GM23338 (cell line): ENCODE results near the gene DMRT1. TPM values are rescaled to one million over a fixed set of nuclear protein-coding genes. Genes with fewer than 3 reads are reported as not detected.

Source experiments
- ATAC-seq: fragments of 200-7000 bp; cut with Tn5 transposase; 3 replicates; pipeline ENCODE4 v1.9.1; 2020
- DNase-seq: peaks from one replicate; pipeline ENCODE4 v3.0.0-alpha.2; 2015; ENCODE audit warnings: low spot score
- H2AFZ ChIP-seq: fragments of 200-600 bp; sonication (generic); 2 replicates; pipeline ENCODE4 v1.8.0; 2016; ENCODE audit warnings: antibody characterized with exemption, mild to moderate bottlenecking, moderate library complexity
- H3F3A ChIP-seq: fragments of 200-600 bp; sonication (generic); replicated peaks from 2 replicates; pipeline ENCODE4 v1.8.0; 2017; ENCODE audit warnings: antibody characterized with exemption, mixed run types, low read depth
- H3K27ac ChIP-seq: fragments of 200-600 bp; sonication (generic); 2 replicates; pipeline ENCODE4 v1.6.1; 2016; ENCODE audit warnings: low read depth
- H3K27me3 ChIP-seq: fragments of 200-600 bp; sonication (generic); 2 replicates; pipeline ENCODE4 v1.8.0; 2016; ENCODE audit warnings: mild to moderate bottlenecking, mixed run types, moderate library complexity; ENCODE audit not compliant: insufficient read depth
- H3K36me3 ChIP-seq: fragments of 200-600 bp; sonication (generic); 2 replicates; pipeline ENCODE4 v1.8.0; 2016; ENCODE audit warnings: mild to moderate bottlenecking; ENCODE audit not compliant: insufficient read depth
- H3K4me1 ChIP-seq: fragments of 200-600 bp; sonication (generic); 2 replicates; pipeline ENCODE4 v1.8.0; 2016; ENCODE audit warnings: mild to moderate bottlenecking, moderate library complexity; ENCODE audit not compliant: insufficient read depth
- H3K4me2 ChIP-seq: fragments of 200-600 bp; sonication (generic); 2 replicates; pipeline ENCODE4 v1.7.1; 2017; ENCODE audit warnings: mixed run types
- H3K4me3 ChIP-seq: fragments of 200-600 bp; sonication (generic); 2 replicates; pipeline ENCODE4 v1.6.1; 2016; ENCODE audit warnings: mixed run types
- H3K79me2 ChIP-seq: fragments of 200-600 bp; sonication (generic); replicated peaks from 2 replicates; pipeline ENCODE4 v1.8.0; 2017; ENCODE audit warnings: mild to moderate bottlenecking; ENCODE audit not compliant: insufficient read depth
- H3K9me2 ChIP-seq: fragments of 200-600 bp; sonication (generic); 2 replicates; pipeline ENCODE4 v1.8.0; 2017; ENCODE audit not compliant: insufficient read depth
- H4K20me1 ChIP-seq: fragments of 200-600 bp; sonication (generic); replicated peaks from 2 replicates; pipeline ENCODE4 v1.8.0; 2017; ENCODE audit warnings: mild to moderate bottlenecking; ENCODE audit not compliant: insufficient read depth
- H3K27ac Mint-ChIP-seq: 2 replicates; pipeline ENCODE4 v1.8.0; 2020; ENCODE audit warnings: inconsistent platforms, mild to moderate bottlenecking, moderate library complexity, mixed read lengths
- H3K27me3 Mint-ChIP-seq: 3 replicates; pipeline ENCODE4 v1.8.0; 2022; ENCODE audit warnings: low read depth, mild to moderate bottlenecking, moderate library complexity, mixed read lengths, inconsistent platforms; ENCODE audit not compliant: insufficient read depth, poor library complexity
- H3K36me3 Mint-ChIP-seq: 3 replicates; pipeline ENCODE4 v1.8.0; 2021; ENCODE audit warnings: low read depth, mild to moderate bottlenecking, inconsistent platforms, moderate library complexity, mixed read lengths
- H3K4me1 Mint-ChIP-seq: 3 replicates; pipeline ENCODE4 v1.8.0; 2020; ENCODE audit warnings: mild to moderate bottlenecking, inconsistent platforms, mixed read lengths
- H3K4me3 Mint-ChIP-seq: 3 replicates; pipeline ENCODE4 v1.8.0; 2021; ENCODE audit warnings: moderate library complexity, mild to moderate bottlenecking, inconsistent platforms, mixed read lengths
- H3K9me3 Mint-ChIP-seq: 3 replicates; pipeline ENCODE4 v1.8.0; 2020; ENCODE audit warnings: moderate library complexity, mild to moderate bottlenecking, inconsistent platforms, mixed read lengths
- CREB1 ChIP-seq: fragments of 250-450 bp; sonication (Bioruptor Pico); IDR thresholded peaks from 2 replicates; pipeline ENCODE4 v1.5.0; 2020; ENCODE audit warnings: low read depth, mild to moderate bottlenecking, moderate library complexity
- EZH2 ChIP-seq: fragments of 200-600 bp; sonication (generic); IDR thresholded peaks from one replicate; pipeline ENCODE4 v1.8.0; 2017; ENCODE audit warnings: antibody characterized with exemption, mild to moderate bottlenecking, low read depth; ENCODE audit not compliant: unreplicated experiment
- JUNB ChIP-seq: IDR thresholded peaks from one replicate; pipeline ENCODE4 v1.6.1; 2016; ENCODE audit warnings: antibody characterized with exemption; ENCODE audit not compliant: unreplicated experiment
- NANOG ChIP-seq: IDR thresholded peaks from 2 replicates; pipeline ENCODE4 v1.6.1; 2016; ENCODE audit warnings: antibody characterized with exemption, borderline replicate concordance
- POLR2AphosphoS5 ChIP-seq: IDR thresholded peaks from 2 replicates; pipeline ENCODE4 v1.6.1; 2016; ENCODE audit warnings: antibody characterized with exemption, low read depth
- STAT1 ChIP-seq: IDR thresholded peaks from one replicate; pipeline ENCODE4 v1.6.1; 2016; ENCODE audit warnings: antibody characterized with exemption; ENCODE audit not compliant: unreplicated experiment
- ZNF114 ChIP-seq: fragments of 250-450 bp; sonication (Bioruptor Pico); IDR thresholded peaks from 2 replicates; pipeline ENCODE4 v1.5.0; 2020; ENCODE audit warnings: mild to moderate bottlenecking, moderate library complexity
- ZNF331 ChIP-seq: fragments of 250-450 bp; sonication (Bioruptor Pico); IDR thresholded peaks from 2 replicates; pipeline ENCODE4 v1.5.0; 2020; ENCODE audit warnings: low read depth, mild to moderate bottlenecking, moderate library complexity
- polyA plus RNA-seq: library from polyadenylated mRNA; unstranded; fragments of >200 nt; fragmentation: Nextera tagmentation; extraction: Ambion mirVana; gene quantifications from 2 replicates; pipeline ENCODE4 v1.2.1, GENCODE V29; 2016
- total RNA-seq: library from RNA; depleted of rRNA; stranded (reverse); fragments of >200 nt; shearing (Covaris generic); gene quantifications from 2 replicates; pipeline ENCODE4 v1.2.3, GENCODE V29; 2014
- TF ChIP-seq, protein P1 (sequence below): fragments of 250-450 bp; sonication (Bioruptor Pico); IDR thresholded peaks from 2 replicates; pipeline ENCODE4 v1.5.0; 2020; ENCODE audit warnings: mild to moderate bottlenecking, moderate library complexity
- TF ChIP-seq, protein P2 (sequence below), 2 experiments: fragments of 200-600 bp in 1 of 2; sonication (generic) in 1 of 2; conservative IDR thresholded peaks; 2 replicates each; pipeline versions ENCODE4 v1.5.1 to v1.6.1; 2016 to 2017; ENCODE audit warnings: antibody characterized with exemption in 2 of 2, low read depth in 2 of 2, mild to moderate bottlenecking in 2 of 2, moderate library complexity in 1 of 2
- TF ChIP-seq, protein P3 (sequence below): IDR thresholded peaks from 2 replicates; pipeline ENCODE4 v1.6.1; 2016; ENCODE audit warnings: antibody characterized with exemption

DMRT1 gene
- total and polyA plus RNA-seq, 2 experiments from 2014 or later, result not detected

DNA sequence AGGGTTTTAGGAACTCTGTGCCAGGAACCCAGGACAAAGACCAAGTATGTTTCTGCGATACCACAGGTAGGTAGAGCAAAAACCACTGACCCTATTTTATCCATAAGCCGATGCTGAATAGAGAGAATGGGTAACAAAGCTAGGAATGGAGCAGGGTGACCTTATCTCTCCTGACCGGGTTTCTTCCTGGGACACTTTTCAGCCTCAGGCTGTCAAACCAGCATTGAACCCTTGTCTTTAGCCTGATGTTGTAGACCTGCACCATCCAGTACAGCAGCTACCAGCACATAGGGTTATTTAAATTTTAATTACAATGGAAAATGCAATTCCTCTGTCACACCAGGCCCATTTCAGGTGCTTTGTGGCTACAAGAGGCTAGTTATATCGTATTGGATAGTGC is 91.9 kb downstream of the DMRT1 start (continued):
- TF ChIP-seq, protein P1, sequence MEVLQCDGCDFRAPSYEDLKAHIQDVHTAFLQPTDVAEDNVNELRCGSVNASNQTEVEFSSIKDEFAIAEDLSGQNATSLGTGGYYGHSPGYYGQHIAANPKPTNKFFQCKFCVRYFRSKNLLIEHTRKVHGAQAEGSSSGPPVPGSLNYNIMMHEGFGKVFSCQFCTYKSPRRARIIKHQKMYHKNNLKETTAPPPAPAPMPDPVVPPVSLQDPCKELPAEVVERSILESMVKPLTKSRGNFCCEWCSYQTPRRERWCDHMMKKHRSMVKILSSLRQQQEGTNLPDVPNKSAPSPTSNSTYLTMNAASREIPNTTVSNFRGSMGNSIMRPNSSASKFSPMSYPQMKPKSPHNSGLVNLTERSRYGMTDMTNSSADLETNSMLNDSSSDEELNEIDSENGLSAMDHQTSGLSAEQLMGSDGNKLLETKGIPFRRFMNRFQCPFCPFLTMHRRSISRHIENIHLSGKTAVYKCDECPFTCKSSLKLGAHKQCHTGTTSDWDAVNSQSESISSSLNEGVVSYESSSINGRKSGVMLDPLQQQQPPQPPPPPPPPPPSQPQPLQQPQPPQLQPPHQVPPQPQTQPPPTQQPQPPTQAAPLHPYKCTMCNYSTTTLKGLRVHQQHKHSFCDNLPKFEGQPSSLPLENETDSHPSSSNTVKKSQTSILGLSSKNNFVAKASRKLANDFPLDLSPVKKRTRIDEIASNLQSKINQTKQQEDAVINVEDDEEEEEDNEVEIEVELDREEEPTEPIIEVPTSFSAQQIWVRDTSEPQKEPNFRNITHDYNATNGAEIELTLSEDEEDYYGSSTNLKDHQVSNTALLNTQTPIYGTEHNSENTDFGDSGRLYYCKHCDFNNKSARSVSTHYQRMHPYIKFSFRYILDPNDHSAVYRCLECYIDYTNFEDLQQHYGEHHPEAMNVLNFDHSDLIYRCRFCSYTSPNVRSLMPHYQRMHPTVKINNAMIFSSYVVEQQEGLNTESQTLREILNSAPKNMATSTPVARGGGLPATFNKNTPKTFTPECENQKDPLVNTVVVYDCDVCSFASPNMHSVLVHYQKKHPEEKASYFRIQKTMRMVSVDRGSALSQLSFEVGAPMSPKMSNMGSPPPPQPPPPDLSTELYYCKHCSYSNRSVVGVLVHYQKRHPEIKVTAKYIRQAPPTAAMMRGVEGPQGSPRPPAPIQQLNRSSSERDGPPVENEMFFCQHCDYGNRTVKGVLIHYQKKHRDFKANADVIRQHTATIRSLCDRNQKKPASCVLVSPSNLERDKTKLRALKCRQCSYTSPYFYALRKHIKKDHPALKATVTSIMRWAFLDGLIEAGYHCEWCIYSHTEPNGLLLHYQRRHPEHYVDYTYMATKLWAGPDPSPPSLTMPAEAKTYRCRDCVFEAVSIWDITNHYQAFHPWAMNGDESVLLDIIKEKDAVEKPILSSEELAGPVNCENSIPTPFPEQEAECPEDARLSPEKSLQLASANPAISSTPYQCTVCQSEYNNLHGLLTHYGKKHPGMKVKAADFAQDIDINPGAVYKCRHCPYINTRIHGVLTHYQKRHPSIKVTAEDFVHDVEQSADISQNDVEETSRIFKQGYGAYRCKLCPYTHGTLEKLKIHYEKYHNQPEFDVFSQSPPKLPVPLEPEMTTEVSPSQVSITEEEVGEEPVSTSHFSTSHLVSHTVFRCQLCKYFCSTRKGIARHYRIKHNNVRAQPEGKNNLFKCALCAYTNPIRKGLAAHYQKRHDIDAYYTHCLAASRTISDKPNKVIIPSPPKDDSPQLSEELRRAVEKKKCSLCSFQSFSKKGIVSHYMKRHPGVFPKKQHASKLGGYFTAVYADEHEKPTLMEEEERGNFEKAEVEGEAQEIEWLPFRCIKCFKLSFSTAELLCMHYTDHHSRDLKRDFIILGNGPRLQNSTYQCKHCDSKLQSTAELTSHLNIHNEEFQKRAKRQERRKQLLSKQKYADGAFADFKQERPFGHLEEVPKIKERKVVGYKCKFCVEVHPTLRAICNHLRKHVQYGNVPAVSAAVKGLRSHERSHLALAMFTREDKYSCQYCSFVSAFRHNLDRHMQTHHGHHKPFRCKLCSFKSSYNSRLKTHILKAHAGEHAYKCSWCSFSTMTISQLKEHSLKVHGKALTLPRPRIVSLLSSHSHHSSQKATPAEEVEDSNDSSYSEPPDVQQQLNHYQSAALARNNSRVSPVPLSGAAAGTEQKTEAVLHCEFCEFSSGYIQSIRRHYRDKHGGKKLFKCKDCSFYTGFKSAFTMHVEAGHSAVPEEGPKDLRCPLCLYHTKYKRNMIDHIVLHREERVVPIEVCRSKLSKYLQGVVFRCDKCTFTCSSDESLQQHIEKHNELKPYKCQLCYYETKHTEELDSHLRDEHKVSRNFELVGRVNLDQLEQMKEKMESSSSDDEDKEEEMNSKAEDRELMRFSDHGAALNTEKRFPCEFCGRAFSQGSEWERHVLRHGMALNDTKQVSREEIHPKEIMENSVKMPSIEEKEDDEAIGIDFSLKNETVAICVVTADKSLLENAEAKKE, result no peak
- no peak for TF ChIP-seq ZNF331 (CRISPR knock-in tag)

DNA sequence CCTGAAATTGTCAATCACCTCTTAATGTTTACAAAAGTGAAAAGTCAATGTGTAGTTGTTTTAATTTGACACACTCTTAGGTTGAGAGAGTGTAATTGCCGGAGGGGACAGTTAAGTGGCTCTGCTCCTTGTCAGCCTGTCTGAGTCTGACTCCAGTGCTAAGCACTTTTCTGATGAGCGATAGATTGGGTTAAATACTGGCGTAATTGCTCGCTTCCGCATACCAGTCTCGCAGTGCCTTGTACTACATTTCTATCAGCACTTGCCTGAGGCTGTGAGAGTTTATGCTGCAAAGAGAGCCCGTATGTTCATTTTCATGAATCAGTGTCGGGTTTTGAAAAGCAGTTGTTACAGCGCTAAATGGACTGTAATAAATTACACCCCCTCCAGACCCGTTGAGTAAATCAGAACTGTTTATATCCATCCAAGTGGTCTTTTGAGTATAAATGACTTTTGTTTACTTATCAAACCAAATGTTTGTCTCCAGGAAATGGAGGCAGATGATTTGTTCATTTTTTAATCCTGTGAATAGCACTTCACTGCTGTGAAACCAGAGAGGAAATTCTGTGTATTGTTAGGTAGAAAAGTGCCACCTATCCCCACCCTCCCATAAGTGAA is 94.0 kb downstream of the DMRT1 start:
- Mint-ChIP-seq H3K4me3 (no peak overlapping the region), H3K9me3 (peaks cover 26% of the 10 kb centered on the region), H3K27ac (no peak overlapping the region), H3K27me3 (peaks cover 3% of the 10 kb centered on the region), H3K36me3 (no peaks in the 10 kb centered on the region), H3K4me1 (no peaks in the 10 kb centered on the region)
- Histone ChIP-seq H3K9me2 (0 out of 2 replicates have a peak, but pooled peaks cover 4% of the 10 kb centered on the region), H3K27ac (no peak overlapping the region), H3K79me2 (no peaks in the 10 kb centered on the region), H3K4me2 (no peak overlapping the region), H3K36me3 (0 out of 2 replicates have a peak, but pooled peaks cover 5% of the 10 kb centered on the region), H3K4me1 (no peaks in the 10 kb centered on the region), H3K4me3 (no peak overlapping the region), H3K27me3 (no peaks in the 10 kb centered on the region), H4K20me1 (no peaks in the 10 kb centered on the region; the same call in 1 of the 2 replicates), H3F3A (no peaks in the 10 kb centered on the region), H2AFZ (no peak overlapping the region)
- ATAC-seq (no peak), DNase-seq (no peak)
- TF ChIP-seq EZH2 (no peak), ZNF331 (CRISPR knock-in tag) (no peak), STAT1 (no peak), CREB1 (CRISPR knock-in tag) (no peak), JUNB (no peak), NANOG (no peak), ZNF114 (CRISPR knock-in tag) (no peak), POLR2AphosphoS5 (no peak)
- TF ChIP-seq, protein P2, sequence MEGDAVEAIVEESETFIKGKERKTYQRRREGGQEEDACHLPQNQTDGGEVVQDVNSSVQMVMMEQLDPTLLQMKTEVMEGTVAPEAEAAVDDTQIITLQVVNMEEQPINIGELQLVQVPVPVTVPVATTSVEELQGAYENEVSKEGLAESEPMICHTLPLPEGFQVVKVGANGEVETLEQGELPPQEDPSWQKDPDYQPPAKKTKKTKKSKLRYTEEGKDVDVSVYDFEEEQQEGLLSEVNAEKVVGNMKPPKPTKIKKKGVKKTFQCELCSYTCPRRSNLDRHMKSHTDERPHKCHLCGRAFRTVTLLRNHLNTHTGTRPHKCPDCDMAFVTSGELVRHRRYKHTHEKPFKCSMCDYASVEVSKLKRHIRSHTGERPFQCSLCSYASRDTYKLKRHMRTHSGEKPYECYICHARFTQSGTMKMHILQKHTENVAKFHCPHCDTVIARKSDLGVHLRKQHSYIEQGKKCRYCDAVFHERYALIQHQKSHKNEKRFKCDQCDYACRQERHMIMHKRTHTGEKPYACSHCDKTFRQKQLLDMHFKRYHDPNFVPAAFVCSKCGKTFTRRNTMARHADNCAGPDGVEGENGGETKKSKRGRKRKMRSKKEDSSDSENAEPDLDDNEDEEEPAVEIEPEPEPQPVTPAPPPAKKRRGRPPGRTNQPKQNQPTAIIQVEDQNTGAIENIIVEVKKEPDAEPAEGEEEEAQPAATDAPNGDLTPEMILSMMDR (conservative IDR thresholded peaks at IDR 0.05; ENCODE audit: low read depth in 2 of 2), result no peak
- TF ChIP-seq, protein P3, sequence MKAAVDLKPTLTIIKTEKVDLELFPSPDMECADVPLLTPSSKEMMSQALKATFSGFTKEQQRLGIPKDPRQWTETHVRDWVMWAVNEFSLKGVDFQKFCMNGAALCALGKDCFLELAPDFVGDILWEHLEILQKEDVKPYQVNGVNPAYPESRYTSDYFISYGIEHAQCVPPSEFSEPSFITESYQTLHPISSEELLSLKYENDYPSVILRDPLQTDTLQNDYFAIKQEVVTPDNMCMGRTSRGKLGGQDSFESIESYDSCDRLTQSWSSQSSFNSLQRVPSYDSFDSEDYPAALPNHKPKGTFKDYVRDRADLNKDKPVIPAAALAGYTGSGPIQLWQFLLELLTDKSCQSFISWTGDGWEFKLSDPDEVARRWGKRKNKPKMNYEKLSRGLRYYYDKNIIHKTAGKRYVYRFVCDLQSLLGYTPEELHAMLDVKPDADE, result no peak
